Astrocyte (in vitro differentiated cells and primary cell): Measurements from ENCODE around the gene PCDHB13. TPM values are rescaled to one million over a fixed set of nuclear protein-coding genes. Genes with fewer than 3 reads are reported as not detected.
"Not testable (repeated sequence)": the region's sequence is repeated elsewhere in the genome, so short reads cannot be mapped to it uniquely, and the experiment has no call there.

ENCODE experiments used
- DNase-seq: peaks from one replicate; pipeline ENCODE4 v3.0.0-alpha.2; 2010; ENCODE audit warnings: low read depth
- FAIRE-seq: peaks from 2 replicates; lab custom pipeline; 2011; peaks lifted over from hg19 to GRCh38; lab: Jason Lieb, UNC
- H2AFZ ChIP-seq: 2 replicates; pipeline ENCODE4 v1.6.0; 2012; ENCODE audit warnings: low read depth, low read length, inconsistent platforms
- H3K27ac ChIP-seq: 2 replicates; pipeline ENCODE4 v1.5.1; 2011; ENCODE audit warnings: low read depth, low read length, inconsistent platforms
- H3K27me3 ChIP-seq: 2 replicates; pipeline ENCODE4 v1.6.0; 2011; ENCODE audit warnings: low read length, inconsistent platforms; ENCODE audit not compliant: insufficient read depth
- H3K36me3 ChIP-seq: 2 replicates; pipeline ENCODE4 v1.5.1; 2011; ENCODE audit warnings: low read length, inconsistent platforms; ENCODE audit not compliant: insufficient read depth
- H3K4me1 ChIP-seq: 2 replicates; pipeline ENCODE4 v1.5.1; 2011; ENCODE audit warnings: low read length, inconsistent platforms; ENCODE audit not compliant: insufficient read depth
- H3K4me2 ChIP-seq: 2 replicates; pipeline ENCODE4 v1.6.0; 2012; ENCODE audit warnings: low read length, inconsistent platforms
- H3K4me3 ChIP-seq: 2 replicates; pipeline ENCODE4 v1.5.1; 2011; ENCODE audit warnings: low read depth, mild to moderate bottlenecking, low read length, inconsistent platforms; ENCODE audit not compliant: insufficient read depth
- H3K79me2 ChIP-seq: 2 replicates; pipeline ENCODE4 v1.6.0; 2012; ENCODE audit warnings: mild to moderate bottlenecking, low read length, inconsistent platforms; ENCODE audit not compliant: insufficient read depth
- H3K9ac ChIP-seq: 2 replicates; pipeline ENCODE4 v1.6.0; 2012; ENCODE audit warnings: mild to moderate bottlenecking, low read length, inconsistent platforms
- H3K9me3 ChIP-seq: 2 replicates; pipeline ENCODE4 v1.5.1; 2012; ENCODE audit warnings: low read depth, mild to moderate bottlenecking, low read length, inconsistent platforms; ENCODE audit not compliant: insufficient read depth
- H4K20me1 ChIP-seq: 2 replicates; pipeline ENCODE4 v1.6.0; 2012; ENCODE audit warnings: low read length, inconsistent platforms; ENCODE audit not compliant: insufficient read depth
- H3K27ac Mint-ChIP-seq: one replicate; pipeline ENCODE4 v1.8.0; 2021; ENCODE audit warnings: mild to moderate bottlenecking, mixed read lengths; ENCODE audit not compliant: unreplicated experiment
- H3K27me3 Mint-ChIP-seq: one replicate; pipeline ENCODE4 v1.8.0; 2021; ENCODE audit warnings: low read depth, mixed read lengths; ENCODE audit not compliant: unreplicated experiment
- H3K36me3 Mint-ChIP-seq: one replicate; pipeline ENCODE4 v1.8.0; 2021; ENCODE audit warnings: low read depth, mixed read lengths; ENCODE audit not compliant: unreplicated experiment
- H3K4me1 Mint-ChIP-seq: one replicate; pipeline ENCODE4 v1.8.0; 2021; ENCODE audit warnings: low read depth, mixed read lengths; ENCODE audit not compliant: unreplicated experiment
- H3K4me3 Mint-ChIP-seq: one replicate; pipeline ENCODE4 v1.8.0; 2021; ENCODE audit warnings: mild to moderate bottlenecking, moderate library complexity, mixed read lengths; ENCODE audit not compliant: unreplicated experiment
- H3K9me3 Mint-ChIP-seq: one replicate; pipeline ENCODE4 v1.8.0; 2021; ENCODE audit warnings: mild to moderate bottlenecking, mixed read lengths; ENCODE audit not compliant: unreplicated experiment
- EZH2 ChIP-seq: IDR thresholded peaks from 2 replicates; pipeline ENCODE4 v1.6.1; 2012; ENCODE audit warnings: mild to moderate bottlenecking, low read length, inconsistent platforms; ENCODE audit not compliant: insufficient read depth
- total RNA-seq: library from RNA; stranded (reverse); gene quantifications from 2 replicates; pipeline ENCODE4 v1.2.1, GENCODE V29; 2021
- TF ChIP-seq, protein P1 (sequence below): IDR thresholded peaks from 2 replicates; pipeline ENCODE4 v1.5.1; 2011; ENCODE audit warnings: low read depth, mild to moderate bottlenecking, inconsistent platforms, low read length, moderate library complexity; ENCODE audit not compliant: insufficient read depth

PCDHB13 gene
- total RNA-seq, 1 donor from 2014 or later, result 3.3 TPM

DNA sequence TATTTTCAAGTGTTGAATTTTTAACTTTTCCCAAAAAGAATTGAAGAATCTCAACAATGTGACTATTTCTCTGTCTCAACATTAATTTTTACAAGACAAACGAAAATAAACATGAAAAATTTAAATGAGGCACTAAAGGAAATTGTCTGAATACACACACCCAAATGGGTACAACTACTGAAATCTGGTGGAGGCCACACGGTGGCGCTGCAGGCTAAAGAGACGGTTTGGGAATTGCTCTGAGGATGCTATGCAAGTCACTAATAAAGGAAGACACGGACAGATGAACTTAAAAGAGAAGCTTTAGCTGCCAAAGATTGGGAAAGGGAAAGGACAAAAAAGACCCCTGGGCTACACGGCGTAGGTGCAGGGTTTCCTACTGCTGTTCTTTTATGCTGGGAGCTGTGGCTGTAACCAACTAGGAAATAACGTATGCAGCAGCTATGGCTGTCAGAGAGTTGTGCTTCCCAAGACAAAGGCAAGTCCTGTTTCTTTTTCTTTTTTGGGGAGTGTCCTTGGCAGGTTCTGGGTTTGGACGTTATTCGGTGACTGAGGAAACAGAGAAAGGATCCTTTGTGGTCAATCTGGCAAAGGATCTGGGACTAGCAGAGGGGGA is 21.5 kb upstream of the PCDHB13 start, which contains the start of gene PCDHB10:
Gene PCDHB10 (plus strand): TSS at position 244 of the 616 bp plus-strand sequence. CDS start 200 bp downstream, at position 444.
- Mint-ChIP-seq H3K9me3 (peaks cover 29% of the 10 kb centered on the region), H3K27me3 (no peaks in the 10 kb centered on the region), H3K4me3 (peak within 1 kb of the TSS; percentile 79), H3K4me1 (no peaks in the 10 kb centered on the region), H3K27ac (no peak within 1 kb of the TSS), H3K36me3 (peaks cover 12% of the 10 kb centered on the region)
- Histone ChIP-seq H3K27me3 (no peaks in the 10 kb centered on the region), H3K79me2 (no peaks in the 10 kb centered on the region), H3K9ac (no peak within 1 kb of the TSS), H3K4me3 (no peak within 1 kb of the TSS), H3K4me2 (no peak within 1 kb of the TSS), H3K27ac (no peak within 1 kb of the TSS), H4K20me1 (no peaks in the 10 kb centered on the region), H3K4me1 (no peaks in the 10 kb centered on the region), H2AFZ (no peak within 1 kb of the TSS), H3K9me3 (peaks cover 3% of the 10 kb centered on the region), H3K36me3 (no peaks in the 10 kb centered on the region)
- FAIRE-seq (no peak), DNase-seq (no peak)
- no peak for TF ChIP-seq EZH2
- TF ChIP-seq, protein P1, sequence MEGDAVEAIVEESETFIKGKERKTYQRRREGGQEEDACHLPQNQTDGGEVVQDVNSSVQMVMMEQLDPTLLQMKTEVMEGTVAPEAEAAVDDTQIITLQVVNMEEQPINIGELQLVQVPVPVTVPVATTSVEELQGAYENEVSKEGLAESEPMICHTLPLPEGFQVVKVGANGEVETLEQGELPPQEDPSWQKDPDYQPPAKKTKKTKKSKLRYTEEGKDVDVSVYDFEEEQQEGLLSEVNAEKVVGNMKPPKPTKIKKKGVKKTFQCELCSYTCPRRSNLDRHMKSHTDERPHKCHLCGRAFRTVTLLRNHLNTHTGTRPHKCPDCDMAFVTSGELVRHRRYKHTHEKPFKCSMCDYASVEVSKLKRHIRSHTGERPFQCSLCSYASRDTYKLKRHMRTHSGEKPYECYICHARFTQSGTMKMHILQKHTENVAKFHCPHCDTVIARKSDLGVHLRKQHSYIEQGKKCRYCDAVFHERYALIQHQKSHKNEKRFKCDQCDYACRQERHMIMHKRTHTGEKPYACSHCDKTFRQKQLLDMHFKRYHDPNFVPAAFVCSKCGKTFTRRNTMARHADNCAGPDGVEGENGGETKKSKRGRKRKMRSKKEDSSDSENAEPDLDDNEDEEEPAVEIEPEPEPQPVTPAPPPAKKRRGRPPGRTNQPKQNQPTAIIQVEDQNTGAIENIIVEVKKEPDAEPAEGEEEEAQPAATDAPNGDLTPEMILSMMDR, result peak; percentile 19

DNA sequence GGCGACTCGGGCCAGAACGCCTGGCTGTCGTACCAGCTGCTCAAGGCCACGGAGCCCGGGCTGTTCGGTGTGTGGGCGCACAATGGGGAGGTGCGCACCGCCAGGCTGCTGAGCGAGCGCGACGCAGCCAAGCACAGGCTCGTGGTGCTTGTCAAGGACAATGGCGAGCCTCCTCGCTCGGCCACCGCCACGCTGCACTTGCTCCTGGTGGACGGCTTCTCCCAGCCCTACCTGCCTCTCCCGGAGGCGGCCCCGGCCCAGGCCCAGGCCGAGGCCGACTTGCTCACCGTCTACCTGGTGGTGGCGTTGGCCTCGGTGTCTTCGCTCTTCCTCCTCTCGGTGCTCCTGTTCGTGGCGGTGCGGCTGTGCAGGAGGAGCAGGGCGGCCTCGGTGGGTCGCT is 19.4 kb upstream of the PCDHB13 start:
- H3K4me1 ChIP-seq, H3K36me3 Mint-ChIP-seq, H3K36me3 ChIP-seq, H3K27me3 Mint-ChIP-seq, H3K27me3 ChIP-seq, H4K20me1 ChIP-seq, H3K4me1 Mint-ChIP-seq, H3K27ac ChIP-seq, H3K4me3 Mint-ChIP-seq, FAIRE-seq, H2AFZ ChIP-seq, H3K27ac Mint-ChIP-seq, H3K9ac ChIP-seq, H3K4me3 ChIP-seq, H3K79me2 ChIP-seq, DNase-seq, H3K9me3 ChIP-seq, H3K4me2 ChIP-seq: not testable (repeated sequence)
- H3K9me3 Mint-ChIP-seq, result peaks cover 28% of the 10 kb centered on the region

DNA sequence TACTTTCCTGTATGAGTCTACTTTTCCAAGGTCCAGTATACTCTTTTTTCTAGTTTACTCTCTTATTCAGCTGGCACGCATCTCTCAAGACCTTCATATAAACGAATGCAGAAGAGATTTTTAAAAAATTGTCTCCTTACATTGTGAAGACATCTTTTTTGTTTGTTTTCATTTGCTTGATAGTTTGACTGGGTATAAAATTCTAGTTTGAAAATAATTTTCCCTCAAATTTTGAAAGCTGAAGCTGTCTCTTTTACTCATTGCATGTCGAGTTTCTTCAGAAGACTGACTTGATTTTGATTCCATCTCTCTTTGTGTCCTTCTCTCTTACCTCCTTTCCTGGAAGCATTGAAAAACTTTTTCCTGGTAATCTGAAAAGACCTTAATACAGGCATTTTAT is 17.4 kb upstream of the PCDHB13 start:
- FAIRE-seq (no peak), DNase-seq (no peak)
- H3K27ac ChIP-seq, result no peak overlapping the region
- H3K4me1 Mint-ChIP-seq, result no peaks in the 10 kb centered on the region
- H3K4me3 Mint-ChIP-seq, result no peak overlapping the region
- no peak overlapping the region for H3K27ac Mint-ChIP-seq
- no peaks in the 10 kb centered on the region for H3K36me3 ChIP-seq
- no peak overlapping the region for H3K9ac ChIP-seq
- H3K27me3 Mint-ChIP-seq, result no peaks in the 10 kb centered on the region
- H3K4me2 ChIP-seq, result no peak overlapping the region
- no peak overlapping the region for H3K4me3 ChIP-seq
- H2AFZ ChIP-seq, result no peak overlapping the region
- TF ChIP-seq EZH2, result no peak
- TF ChIP-seq, protein P1, result no peak
- no peaks in the 10 kb centered on the region for H3K27me3 ChIP-seq
- peaks cover 9% of the 10 kb centered on the region for H3K9me3 ChIP-seq
- H3K4me1 ChIP-seq, result no peaks in the 10 kb centered on the region
- H3K9me3 Mint-ChIP-seq, result peaks cover 35% of the 10 kb centered on the region
- H3K79me2 ChIP-seq, result no peaks in the 10 kb centered on the region
- H3K36me3 Mint-ChIP-seq, result peaks cover 13% of the 10 kb centered on the region
- H4K20me1 ChIP-seq, result no peaks in the 10 kb centered on the region
